Muscle layer of colon (tissue), 2 donors: ENCODE results near the gene DGCR2.
"Not testable (repeated sequence)": the region's sequence is repeated elsewhere in the genome, so short reads cannot be mapped to it uniquely, and the experiment has no call there.

Source experiments
- H3K27ac ChIP-seq: one replicate; pipeline ENCODE4 v1.7.0; 2013; ENCODE audit warnings: low read depth, mild to moderate bottlenecking, low read length, moderate library complexity
- H3K27me3 ChIP-seq, 2 donors: one replicate each; pipeline ENCODE4 v1.7.0; 2013; ENCODE audit warnings: low read length in 2 of 2, mild to moderate bottlenecking in 2 of 2; ENCODE audit not compliant: insufficient read depth in 2 of 2, control insufficient read depth in 1 of 2
- H3K36me3 ChIP-seq: one replicate; pipeline ENCODE4 v1.7.0; 2013; ENCODE audit warnings: mild to moderate bottlenecking, low read length; ENCODE audit not compliant: insufficient read depth
- H3K4me1 ChIP-seq: one replicate; pipeline ENCODE4 v1.7.0; 2013; ENCODE audit warnings: mild to moderate bottlenecking, low read length; ENCODE audit not compliant: insufficient read depth
- H3K4me3 ChIP-seq, 2 donors: one replicate each; pipeline ENCODE4 v1.7.0; 2013; ENCODE audit warnings: low read length in 2 of 2, low read depth in 1 of 2, mild to moderate bottlenecking in 1 of 2, moderate library complexity in 1 of 2
- H3K9ac ChIP-seq: one replicate; pipeline ENCODE4 v1.7.0; 2013; ENCODE audit warnings: low read length
- H3K9me3 ChIP-seq: one replicate; pipeline ENCODE4 v1.7.0; 2013; ENCODE audit warnings: mild to moderate bottlenecking, low read length
- donor health status: abdominal sarcoma.
- donor health status: Adenocarcinoma of cecum.

Gene DGCR2

GRCh38 chr22:19059481-19060278 is 62.5 kb downstream of the DGCR2 start:
- H3K4me3 ChIP-seq = no peak overlapping the region
- H3K27ac ChIP-seq = no peak overlapping the region
- no peaks in the 10 kb centered on the region for H3K9me3 ChIP-seq
- no peaks in the 10 kb centered on the region for H3K27me3 ChIP-seq
- H3K9ac ChIP-seq = no peak overlapping the region
- no peaks in the 10 kb centered on the region for H3K4me1 ChIP-seq
- H3K36me3 ChIP-seq = peaks cover 61% of the 10 kb centered on the region

- no peak overlapping the region for H3K9ac ChIP-seq
- H3K4me1 ChIP-seq = no peaks in the 10 kb centered on the region
- H3K27ac ChIP-seq = no peak overlapping the region
- peaks cover 53% of the 10 kb centered on the region for H3K36me3 ChIP-seq
- no peaks in the 10 kb centered on the region for H3K9me3 ChIP-seq
- no peak overlapping the region for H3K4me3 ChIP-seq
- H3K27me3 ChIP-seq = no peaks in the 10 kb centered on the region
Measured at GRCh38 chr22:19058713-19059451, 63.3 kb downstream of the DGCR2 start.

- H3K27me3 ChIP-seq = no peaks in the 10 kb centered on the region
- H3K36me3 ChIP-seq = peaks cover 53% of the 10 kb centered on the region
- no peaks in the 10 kb centered on the region for H3K9me3 ChIP-seq
- H3K9ac ChIP-seq = no peak overlapping the region
- H3K4me3 ChIP-seq = no peak overlapping the region
- H3K27ac ChIP-seq = no peak overlapping the region
- H3K4me1 ChIP-seq = no peaks in the 10 kb centered on the region
Measured at GRCh38 chr22:19057999-19058491, 64.2 kb downstream of the DGCR2 start.

- no peaks in the 10 kb centered on the region for H3K4me1 ChIP-seq
- no peak overlapping the region for H3K27ac ChIP-seq
- no peak overlapping the region for H3K9ac ChIP-seq
- peaks cover 56% of the 10 kb centered on the region for H3K36me3 ChIP-seq
- H3K4me3 ChIP-seq = no peak overlapping the region
- H3K9me3 ChIP-seq = no peaks in the 10 kb centered on the region
- H3K27me3 ChIP-seq = no peaks in the 10 kb centered on the region
Measured at GRCh38 chr22:19057539-19057938, 64.7 kb downstream of the DGCR2 start.

GRCh38 chr22:19056951-19057401 is 65.2 kb downstream of the DGCR2 start:
- Histone ChIP-seq H3K27ac (no peak overlapping the region), H3K4me3 (no peak overlapping the region), H3K9me3 (no peaks in the 10 kb centered on the region), H3K9ac (no peak overlapping the region), H3K36me3 (peaks cover 52% of the 10 kb centered on the region), H3K4me1 (no peaks in the 10 kb centered on the region), H3K27me3 (no peaks in the 10 kb centered on the region)

- peaks cover 51% of the 10 kb centered on the region for H3K36me3 ChIP-seq
- no peak overlapping the region for H3K9ac ChIP-seq
- no peak overlapping the region for H3K27ac ChIP-seq
- no peaks in the 10 kb centered on the region for H3K9me3 ChIP-seq
- H3K27me3 ChIP-seq = no peaks in the 10 kb centered on the region
- no peak overlapping the region for H3K4me3 ChIP-seq
- no peaks in the 10 kb centered on the region for H3K4me1 ChIP-seq
Measured at GRCh38 chr22:19055801-19056200, 66.4 kb downstream of the DGCR2 start.

GRCh38 chr22:19052941-19053541 is 69.2 kb downstream of the DGCR2 start:
- no peak overlapping the region for H3K4me3 ChIP-seq
- H3K36me3 ChIP-seq = peaks cover 44% of the 10 kb centered on the region
- no peaks in the 10 kb centered on the region for H3K27me3 ChIP-seq

GRCh38 chr22:19051381-19052072 is 70.7 kb downstream of the DGCR2 start:
- no peak overlapping the region for H3K4me3 ChIP-seq
- H3K27me3 ChIP-seq = no peaks in the 10 kb centered on the region
- no peaks in the 10 kb centered on the region for H3K4me1 ChIP-seq
- H3K36me3 ChIP-seq = peaks cover 53% of the 10 kb centered on the region
- H3K9ac ChIP-seq = no peak overlapping the region
- H3K27ac ChIP-seq = no peak overlapping the region
- no peaks in the 10 kb centered on the region for H3K9me3 ChIP-seq

More at GRCh38 chr22:19052941-19053541, 69.2 kb downstream of the DGCR2 start:
- Histone ChIP-seq H3K9ac (no peak overlapping the region), H3K9me3 (no peaks in the 10 kb centered on the region), H3K4me1 (no peaks in the 10 kb centered on the region), H3K27ac (no peak overlapping the region)

GRCh38 chr22:19050847-19051246 is 71.4 kb downstream of the DGCR2 start:
- H3K27ac ChIP-seq, H3K9me3 ChIP-seq, H3K4me1 ChIP-seq, H3K9ac ChIP-seq, H3K27me3 ChIP-seq, H3K4me3 ChIP-seq: not testable (repeated sequence)
- peaks cover 56% of the 10 kb centered on the region for H3K36me3 ChIP-seq

GRCh38 chr22:19050117-19050516 is 72.1 kb downstream of the DGCR2 start:
- H3K4me1 ChIP-seq = no peaks in the 10 kb centered on the region
- H3K27ac ChIP-seq = no peak overlapping the region
- no peak overlapping the region for H3K4me3 ChIP-seq
- H3K27me3 ChIP-seq = no peaks in the 10 kb centered on the region
- H3K36me3 ChIP-seq = peaks cover 64% of the 10 kb centered on the region
- no peak overlapping the region for H3K9ac ChIP-seq
- H3K9me3 ChIP-seq = no peaks in the 10 kb centered on the region

GRCh38 chr22:19048531-19048930 is 73.7 kb downstream of the DGCR2 start:
- Histone ChIP-seq H3K36me3 (peaks cover 78% of the 10 kb centered on the region), H3K27me3 (no peaks in the 10 kb centered on the region), H3K4me3 (no peak overlapping the region), H3K27ac (no peak overlapping the region), H3K4me1 (no peaks in the 10 kb centered on the region), H3K9ac (no peak overlapping the region), H3K9me3 (no peaks in the 10 kb centered on the region)
